Endothelial cell of umbilical vein (primary cell): ENCODE data around the gene RBM18. TPM values are rescaled to one million over a fixed set of nuclear protein-coding genes. Genes with fewer than 3 reads are reported as not detected.

Experiments used
- BruUV-seq: library from RNA; stranded (reverse); fragments of 400-500 nt; replicated peaks from 2 replicates; lab custom pipeline; 2021; lab: Mats Ljungman, UMichigan
- CTCF ChIA-PET: fragments of 300-600, 350-600 bp; sonication (Branson Sonifier 250); formaldehyde crosslinking; loops from one replicate; lab custom pipeline; 2021; ENCODE audit warnings: antibody characterized with exemption, inconsistent platforms; lab: Charles Lee
- POLR2A ChIA-PET: fragments of 300-600, 350-600 bp; sonication (Branson Sonifier 250); formaldehyde crosslinking; loops from one replicate; lab custom pipeline; 2021; ENCODE audit warnings: antibody characterized with exemption, inconsistent platforms; lab: Charles Lee
- DNase-seq: peaks from one replicate; pipeline ENCODE4 v3.0.0-alpha.2; 2011; ENCODE audit warnings: low read depth, low spot score
- FAIRE-seq: peaks from 2 replicates; lab custom pipeline; 2011; peaks lifted over from hg19 to GRCh38; lab: Jason Lieb, UNC
- H2AFZ ChIP-seq: 2 replicates; pipeline ENCODE4 v1.6.0; 2012; ENCODE audit warnings: low read depth, low read length, control low read depth, inconsistent platforms
- H3K27ac ChIP-seq: 2 replicates; pipeline ENCODE4 v1.5.1; 2011; ENCODE audit warnings: low read depth, mild to moderate bottlenecking, control low read depth, low read length, moderate library complexity; ENCODE audit not compliant: insufficient read depth
- H3K27me3 ChIP-seq, 2 experiments: 2 replicates each; pipeline versions ENCODE4 v1.6.0 to v1.6.1; 2011; ENCODE audit warnings: low read length in 2 of 2, mixed read lengths in 1 of 2; ENCODE audit not compliant: control insufficient read depth in 2 of 2, insufficient read depth in 2 of 2
- H3K36me3 ChIP-seq, 2 experiments: 2 replicates in 1 of 2; 3 replicates in 1 of 2; pipeline ENCODE4 v1.5.1; 2011; ENCODE audit warnings: low read length in 2 of 2, mild to moderate bottlenecking in 1 of 2, moderate library complexity in 1 of 2; ENCODE audit not compliant: control insufficient read depth in 2 of 2, insufficient read depth in 2 of 2; ENCODE audit errors: extremely low read depth in 1 of 2
- H3K4me1 ChIP-seq: 3 replicates; pipeline ENCODE4 v1.5.1; 2011; ENCODE audit warnings: mild to moderate bottlenecking, low read length; ENCODE audit not compliant: control insufficient read depth, insufficient read depth; ENCODE audit errors: extremely low read depth
- H3K4me2 ChIP-seq: 2 replicates; pipeline ENCODE4 v1.6.1; 2011; ENCODE audit warnings: low read length, control low read depth, mixed read lengths; ENCODE audit not compliant: insufficient read depth
- H3K4me3 ChIP-seq, 3 experiments: fragments of 200-600 bp in 1 of 3; sonication (generic), shearing (Covaris generic) in 1 of 3; replicated peaks in 1 of 3; 2 replicates each; pipeline ENCODE4 v1.5.1; 2011 to 2016; ENCODE audit warnings: control low read depth in 3 of 3, low read length in 3 of 3, mild to moderate bottlenecking in 2 of 3, inconsistent platforms in 1 of 3, low read depth in 1 of 3, moderate library complexity in 1 of 3; ENCODE audit not compliant: insufficient read depth in 1 of 3
- H3K79me2 ChIP-seq: 2 replicates; pipeline ENCODE4 v1.6.0; 2012; ENCODE audit warnings: low read length, inconsistent platforms; ENCODE audit not compliant: control insufficient read depth, insufficient read depth
- H3K9ac ChIP-seq: replicated peaks from 2 replicates; pipeline ENCODE3; 2011; ENCODE audit warnings: low read length, control low read depth; ENCODE audit not compliant: insufficient read depth; ENCODE audit errors: extremely low read depth
- H3K9me1 ChIP-seq: replicated peaks from 3 replicates; pipeline ENCODE4 v1.6.0; 2011; ENCODE audit warnings: mild to moderate bottlenecking, low read length; ENCODE audit not compliant: control insufficient read depth, insufficient read depth; ENCODE audit errors: extremely low read depth
- H3K9me3 ChIP-seq: replicated peaks from 2 replicates; pipeline ENCODE4 v1.5.1; 2012; ENCODE audit warnings: low read length, inconsistent platforms; ENCODE audit not compliant: control insufficient read depth, insufficient read depth
- H4K20me1 ChIP-seq: replicated peaks from 2 replicates; pipeline ENCODE3; 2011; ENCODE audit warnings: mild to moderate bottlenecking, low read length; ENCODE audit not compliant: control insufficient read depth, insufficient read depth; ENCODE audit errors: extremely low read depth
- CTCF ChIP-seq, 2 donors: IDR thresholded peaks; 1 replicate in 1 of 2; 2 replicates in 1 of 2; pipeline ENCODE4 v1.5.1; 2011; ENCODE audit warnings: low read length in 2 of 2, mild to moderate bottlenecking in 2 of 2, moderate library complexity in 2 of 2, control low read depth in 1 of 2, inconsistent platforms in 1 of 2, low read depth in 1 of 2; ENCODE audit not compliant: insufficient read depth in 1 of 2; ENCODE audit errors: extremely low read depth in 1 of 2
- EZH2 ChIP-seq: IDR thresholded peaks from 2 replicates; pipeline ENCODE4 v1.6.1; 2012; ENCODE audit warnings: borderline replicate concordance, low read depth, mild to moderate bottlenecking, moderate library complexity, low read length, inconsistent platforms; ENCODE audit not compliant: severe bottlenecking
- FOS ChIP-seq: IDR thresholded peaks from 2 replicates; pipeline ENCODE4 v1.6.1; 2011; ENCODE audit warnings: mild to moderate bottlenecking, low read length, moderate library complexity, borderline replicate concordance; ENCODE audit not compliant: insufficient read depth
- JUN ChIP-seq: IDR thresholded peaks from 2 replicates; pipeline ENCODE4 v1.6.1; 2011; ENCODE audit warnings: borderline replicate concordance, low read depth; ENCODE audit not compliant: insufficient read length, insufficient read depth
- MYC ChIP-seq: IDR thresholded peaks from one replicate; pipeline ENCODE4 v1.6.1; 2011; ENCODE audit warnings: mild to moderate bottlenecking, low read depth, low read length
- POLR2A ChIP-seq: IDR thresholded peaks from 2 replicates; pipeline ENCODE4 v1.6.1; 2012; ENCODE audit warnings: low read depth, mild to moderate bottlenecking, control low read depth, low read length
- dilution Hi-C: fragments of 300-500 bp; cut with MboI; formaldehyde crosslinking; loops from one replicate; pipeline ENCODE4 v1.15.0; 2019; ENCODE audit warnings: low sequenced_read_pairs; ENCODE audit not compliant: extremely low pct_ligation_motif_present
- intact Hi-C: fragments of 100-400 bp; cut with micrococcal nuclease; formaldehyde crosslinking; loops from one replicate; pipeline ENCODE4 v1.10.0; 2022
- polyA plus RNA-seq, 4 experiments: library from polyadenylated mRNA; depleted of rRNA in 3 of 4; stranded (reverse) in 3 of 4; unstranded in 1 of 4; fragments of >200 nt; gene quantifications; 2 replicates each; pipeline versions ENCODE4 v1.2.1 to v1.2.3, GENCODE V29; 2011 to 2012; ENCODE audit warnings: missing spikeins in 1 of 4
- total RNA-seq: library from RNA; stranded (reverse); gene quantifications from 2 replicates; pipeline ENCODE4 v1.2.3, GENCODE V29; 2021
- TF ChIP-seq, protein P1 (sequence below): IDR thresholded peaks from 2 replicates; pipeline ENCODE4 v1.6.1; 2011; ENCODE audit not compliant: insufficient read depth, insufficient read length

RBM18 gene
- total and polyA plus RNA-seq, 2 donors (not counting 3 experiments of a cell fraction or from before 2014, with no cell fraction given) = 7.9 to 26.9 TPM

DNA sequence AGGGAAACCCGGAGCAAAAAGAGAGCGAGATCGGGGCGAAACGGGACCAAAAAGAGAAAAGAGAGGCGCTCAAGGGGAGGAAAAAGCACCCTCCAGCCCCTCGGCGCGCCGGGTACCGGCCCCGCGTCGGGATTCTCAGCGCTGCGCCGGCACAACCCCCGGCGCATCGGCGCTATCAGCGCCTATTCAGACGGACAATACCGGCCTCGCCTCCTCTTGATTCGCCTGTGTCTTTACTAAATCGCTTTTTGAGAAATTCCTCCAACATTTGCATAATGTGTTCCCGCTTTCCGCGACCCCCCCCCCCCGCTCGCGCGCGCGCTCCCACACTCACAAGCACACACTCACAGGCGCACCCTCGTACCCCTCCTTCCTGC is 36.5 kb downstream of the RBM18 start:
- Histone ChIP-seq H3K36me3 (no peaks in the 10 kb centered on the region), H3K9me3 (no peaks in the 10 kb centered on the region), H3K79me2 (no peaks in the 10 kb centered on the region), H3K9ac (peak overlapping the region; percentile 18), H3K27me3 (peaks cover 43 to 54% of the 10 kb centered on the region in 2 experiments), H3K9me1 (no peaks in the 10 kb centered on the region), H3K4me2 (peak overlapping the region; percentile 57), H3K4me1 (peaks cover 10% of the 10 kb centered on the region), H3K4me3 (peak overlapping the region; percentile 18 to 55 (median 41)), H4K20me1 (no peaks in the 10 kb centered on the region), H3K27ac (no peak overlapping the region), H2AFZ (peak overlapping the region; percentile 71)
- TF ChIP-seq POLR2A (no peak), MYC (no peak), JUN (no peak), CTCF (IDR thresholded peaks at IDR 0.05; ENCODE audit: extremely low read depth in 1 of 2, insufficient read depth in 1 of 2, low read depth in 1 of 2, low read length in 2 of 2) (no peak), FOS (no peak), EZH2 (peak; percentile 45)
- TF ChIP-seq, protein P1, sequence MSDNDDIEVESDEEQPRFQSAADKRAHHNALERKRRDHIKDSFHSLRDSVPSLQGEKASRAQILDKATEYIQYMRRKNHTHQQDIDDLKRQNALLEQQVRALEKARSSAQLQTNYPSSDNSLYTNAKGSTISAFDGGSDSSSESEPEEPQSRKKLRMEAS = no peak
- CTCF ChIA-PET = interaction anchor here (0.7 to 2.1 kb wide), 4 partner anchors 25 to 129 kb away, joined by 3 to 15 read pairs (median 4); no protein-coding TSS in a partner anchor
- BruUV-seq = no TSS peak
- FAIRE-seq (no peak), DNase-seq (no peak)
- intact Hi-C loops (loop anchor here (1.0 to 5.0 kb wide), 3 partner anchors 71 to 119 kb away; partner anchors contain the start of genes MORN5 and NDUFA8), dilution Hi-C loops (no loop called here)
- POLR2A ChIA-PET = interaction anchor here (0.6 kb wide), 1 partner anchor 1819 kb away, joined by 3 read pairs; no protein-coding TSS in a partner anchor
